ENCODE results near the gene C15orf39.
"Not testable (repeated sequence)": the region's sequence is repeated elsewhere in the genome, so short reads cannot be mapped to it uniquely, and the experiment has no call there.

Gene C15orf39

GRCh38 chr15:75207618-75208500 lies 6.2 kb downstream of the C15orf39 start:
- no peak overlapping the region for H3K4me3 ChIP-seq (ENCODE audit: low read depth, low read length)
- DNase-seq (ENCODE audit: low read depth), result no peak

GRCh38 chr15:75208501-75209288 lies 7.0 kb downstream of the C15orf39 start:
- H3K4me3 ChIP-seq (ENCODE audit: low read depth, low read length), result no peak overlapping the region
- DNase-seq (ENCODE audit: low read depth), result no peak

GRCh38 chr15:75209289-75209676 lies 7.6 kb downstream of the C15orf39 start:
- no peak overlapping the region for H3K4me3 ChIP-seq (ENCODE audit: low read depth, low read length)
- no peak for DNase-seq (ENCODE audit: low read depth)

- DNase-seq (ENCODE audit: low read depth), result no peak
- no peak overlapping the region for H3K4me3 ChIP-seq (ENCODE audit: low read depth, low read length)
These were observed 9.1 kb downstream of the C15orf39 start for GRCh38 chr15:75210811-75211230.

GRCh38 chr15:75211436-75212199 lies 9.9 kb downstream of the C15orf39 start:
- no peak for DNase-seq (ENCODE audit: low read depth)
- no peak overlapping the region for H3K4me3 ChIP-seq (ENCODE audit: low read depth, low read length)

GRCh38 chr15:75212200-75212858 lies 10.6 kb downstream of the C15orf39 start:
- no peak overlapping the region for H3K4me3 ChIP-seq (ENCODE audit: low read depth, low read length)
- DNase-seq (ENCODE audit: low read depth), result no peak

- H3K4me3 ChIP-seq (ENCODE audit: low read depth, low read length), result no peak overlapping the region
- no peak for DNase-seq (ENCODE audit: low read depth)
These were observed 11.6 kb downstream of the C15orf39 start for GRCh38 chr15:75213212-75213767.

GRCh38 chr15:75213768-75214221 lies 12.1 kb downstream of the C15orf39 start:
- H3K4me3 ChIP-seq (ENCODE audit: low read depth, low read length), result no peak overlapping the region
- no peak for DNase-seq (ENCODE audit: low read depth)

GRCh38 chr15:75214293-75215096 lies 12.8 kb downstream of the C15orf39 start:
- no peak for DNase-seq (ENCODE audit: low read depth)

GRCh38 chr15:75215107-75216004 lies 13.7 kb downstream of the C15orf39 start:
- no peak for DNase-seq (ENCODE audit: low read depth)
- no peak overlapping the region for H3K4me3 ChIP-seq (ENCODE audit: low read depth, low read length)

More at GRCh38 chr15:75214293-75215096, 12.8 kb downstream of the C15orf39 start:
- H3K4me3 ChIP-seq (ENCODE audit: low read depth, low read length), result no peak overlapping the region

GRCh38 chr15:75217012-75217411 lies 15.3 kb downstream of the C15orf39 start:
- H3K4me3 ChIP-seq (ENCODE audit: low read depth, low read length), result no peak overlapping the region
- DNase-seq (ENCODE audit: low read depth), result no peak

GRCh38 chr15:75217574-75217973 lies 15.9 kb downstream of the C15orf39 start:
- not testable (repeated sequence) for H3K4me3 ChIP-seq (ENCODE audit: low read depth, low read length); DNase-seq (ENCODE audit: low read depth)

GRCh38 chr15:75219507-75219929 lies 17.8 kb downstream of the C15orf39 start:
- DNase-seq (ENCODE audit: low read depth); H3K4me3 ChIP-seq (ENCODE audit: low read depth, low read length): not testable (repeated sequence)

GRCh38 chr15:75223688-75224087 lies 22.0 kb downstream of the C15orf39 start:
- no peak overlapping the region for H3K4me3 ChIP-seq (ENCODE audit: low read depth, low read length)
- DNase-seq (ENCODE audit: low read depth), result no peak

- no peak for DNase-seq (ENCODE audit: low read depth)
These were observed 22.6 kb downstream of the C15orf39 start for GRCh38 chr15:75224281-75224680.

GRCh38 chr15:75225102-75225836 lies 23.6 kb downstream of the C15orf39 start:
- not testable (repeated sequence) for DNase-seq (ENCODE audit: low read depth); H3K4me3 ChIP-seq (ENCODE audit: low read depth, low read length)

More at GRCh38 chr15:75224281-75224680, 22.6 kb downstream of the C15orf39 start:
- H3K4me3 ChIP-seq (ENCODE audit: low read depth, low read length), result no peak overlapping the region
